Stimulated activated CD4-positive, alpha-beta T cell treated with anti-CD3 and anti-CD28 coated beads, Interleukin-2, amount 100 ng/mL, for 24 hours (primary cell): ENCODE data around the gene EGLN3.
"Not testable (repeated sequence)": the region's sequence is repeated elsewhere in the genome, so short reads cannot be mapped to it uniquely, and the experiment has no call there.

Source experiments
- DNase-seq, 2 donors: peaks; one replicate each; pipeline ENCODE4 v3.0.0-alpha.2; 2020

Gene EGLN3

DNA sequence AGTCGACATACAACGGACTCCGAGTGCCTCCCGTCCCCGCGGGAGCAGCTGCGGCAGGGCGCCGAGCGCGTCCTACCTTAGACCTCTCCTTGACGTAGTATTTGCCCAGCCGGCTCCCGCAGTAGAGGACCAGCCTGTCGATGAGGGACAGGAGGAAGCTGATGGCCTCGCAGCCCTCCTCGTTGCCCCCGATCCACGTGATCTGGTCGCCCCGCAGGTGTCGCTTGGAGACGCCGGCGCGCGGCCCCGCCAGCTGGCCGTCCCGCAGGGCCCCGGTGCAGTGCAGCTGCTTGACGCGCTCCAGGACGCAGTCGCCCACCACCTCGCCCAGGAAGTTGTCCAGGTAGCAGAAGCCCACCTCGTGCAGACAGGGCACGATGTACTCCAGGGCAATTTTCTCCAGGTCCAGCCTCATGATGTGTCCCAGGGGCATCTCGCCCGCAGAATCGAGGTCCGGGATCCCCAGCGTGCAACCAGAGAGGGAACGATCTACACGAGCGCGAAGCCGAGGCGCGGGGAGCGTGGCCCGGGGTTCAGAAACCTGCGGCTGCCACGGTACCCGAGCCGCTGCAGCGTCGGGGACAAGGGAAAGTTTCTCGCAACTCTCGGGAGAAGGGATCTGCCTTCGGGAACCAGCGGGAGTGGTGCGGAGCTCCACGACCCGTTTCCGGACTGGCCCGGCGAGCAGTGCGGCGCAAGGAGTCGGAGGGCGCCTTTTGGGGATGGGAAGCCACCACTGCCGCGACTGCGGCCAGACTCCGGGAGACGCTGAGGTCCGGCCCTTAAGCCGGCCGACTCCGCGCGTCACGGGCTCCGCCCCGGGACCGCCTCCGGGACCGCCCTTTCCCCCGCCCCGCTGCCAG is at the start of gene EGLN3:
Gene EGLN3 (minus strand): TSS at position 755 of the 863 bp plus-strand sequence. CDS start 322 bp downstream, at position 433.
- peak; percentile 72 to 73 for DNase-seq

GRCh38 chr14:34000396-34000795 is 49.5 kb upstream of the EGLN3 start:
- DNase-seq = no peak

- no peak for DNase-seq
These were observed 49.0 kb upstream of the EGLN3 start for GRCh38 chr14:33999771-34000291.

DNA sequence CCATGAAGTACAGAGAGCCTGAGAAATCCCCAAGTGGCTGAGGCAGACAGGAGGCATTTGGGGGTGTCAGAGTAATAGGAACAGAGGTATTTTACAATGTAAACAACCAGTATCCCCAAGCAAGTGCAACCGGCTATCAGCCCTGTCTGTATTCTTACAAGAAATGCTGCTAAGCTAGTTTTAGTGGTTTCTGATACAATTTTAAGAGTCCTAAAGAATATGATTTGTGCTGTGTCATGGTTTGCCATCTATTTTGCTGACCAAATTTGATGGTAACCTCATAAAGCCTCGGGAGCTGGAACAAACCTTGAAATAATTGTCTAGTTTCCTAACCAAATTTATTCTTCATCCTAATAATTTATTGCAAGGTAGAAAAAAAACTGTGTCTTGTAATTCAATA is 46.7 kb upstream of the EGLN3 start:
- no peak for DNase-seq

GRCh38 chr14:33996462-33996861 is 45.6 kb upstream of the EGLN3 start:
- DNase-seq = no peak

GRCh38 chr14:33993246-33993645 is 42.4 kb upstream of the EGLN3 start:
- DNase-seq = no peak

DNA sequence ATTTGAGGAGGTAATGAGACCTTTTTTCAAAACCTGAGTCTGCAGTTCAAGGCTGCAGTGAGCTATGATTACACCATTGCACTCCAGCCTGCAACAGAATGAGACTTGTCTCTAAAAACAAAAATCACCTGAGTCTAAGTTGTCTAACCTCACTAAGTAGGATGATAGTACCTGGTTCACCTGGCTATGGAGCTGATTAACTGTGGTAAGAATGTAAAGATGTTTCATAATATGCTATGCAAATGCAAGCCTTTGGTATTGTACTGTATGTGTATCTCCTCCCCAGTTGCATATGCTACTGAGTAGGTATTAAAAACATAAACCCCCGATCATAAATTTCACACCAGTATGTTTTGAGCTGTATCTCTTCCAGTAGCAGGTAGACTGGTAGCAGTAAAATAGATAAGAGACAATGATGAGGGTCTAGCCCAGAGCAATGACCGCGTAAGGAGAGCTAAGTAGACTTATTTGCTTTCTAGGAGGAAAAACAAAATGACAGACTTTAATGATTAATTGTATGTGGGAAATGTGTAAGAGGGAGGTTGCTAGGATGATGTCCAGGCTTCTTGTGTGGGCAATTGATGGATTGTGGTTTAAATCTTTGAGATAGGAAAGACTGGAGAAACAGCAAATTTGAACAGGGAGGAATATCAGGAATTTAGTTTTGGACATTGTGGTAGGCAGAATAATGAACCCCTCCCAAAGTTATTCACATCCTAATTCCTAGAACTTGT is 41.6 kb upstream of the EGLN3 start:
- DNase-seq = no peak

- no peak for DNase-seq
These were observed 39.9 kb upstream of the EGLN3 start for GRCh38 chr14:33990790-33991189.

GRCh38 chr14:33987565-33988080 is 36.7 kb upstream of the EGLN3 start:
- no peak for DNase-seq

- no peak for DNase-seq
These were observed 35.9 kb upstream of the EGLN3 start for GRCh38 chr14:33986804-33987203.

DNA sequence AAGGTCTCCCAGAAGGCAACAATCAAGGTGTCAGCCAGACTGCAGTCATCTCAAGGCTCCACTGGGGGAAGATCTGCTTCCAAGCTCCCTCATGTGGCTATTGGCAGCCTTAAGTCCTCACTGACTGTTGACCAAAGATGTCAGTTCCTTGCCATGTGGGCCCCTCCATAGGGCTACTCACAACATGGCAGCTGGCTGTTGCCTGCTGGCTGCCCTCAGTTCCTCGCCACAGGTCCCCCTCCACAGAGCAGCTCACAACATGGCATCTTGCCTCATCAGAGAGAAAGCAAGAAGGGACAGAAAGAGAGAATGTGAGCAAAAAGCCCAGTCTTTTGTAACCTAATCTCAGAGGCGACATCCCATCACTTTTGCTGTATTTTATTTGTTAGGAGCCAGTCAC is 34.4 kb upstream of the EGLN3 start:
- DNase-seq = no peak

DNA sequence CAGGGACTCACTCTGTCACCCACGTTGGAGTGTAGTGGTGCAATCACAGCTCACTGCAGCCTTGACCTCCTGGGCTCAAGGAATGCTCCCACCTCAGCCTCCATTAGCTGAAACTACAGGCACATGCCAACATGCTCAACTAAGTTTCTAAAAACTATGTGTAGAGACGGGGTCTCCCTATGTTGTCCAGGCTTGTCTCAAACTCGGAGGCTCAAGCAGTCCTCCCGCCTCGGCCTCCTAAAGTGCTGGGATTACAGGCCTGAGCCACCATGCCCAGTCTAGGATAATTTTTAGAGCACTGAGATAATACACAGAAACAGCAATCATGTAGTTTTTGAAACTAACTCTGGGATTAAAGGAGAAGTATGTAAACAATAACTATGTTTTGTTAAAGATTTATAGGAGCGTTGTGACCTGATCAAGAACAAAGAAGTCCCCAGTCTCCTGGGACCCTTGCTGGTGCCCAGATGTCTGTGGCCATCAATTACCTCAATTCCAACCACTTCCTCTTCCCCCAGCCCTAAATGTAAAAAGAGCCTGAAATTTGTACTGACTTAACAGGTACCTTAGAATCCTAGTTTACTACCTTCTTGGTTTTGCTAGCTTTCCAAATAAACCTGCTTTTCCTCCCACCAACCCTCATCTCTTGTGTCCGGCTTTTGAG is 28.9 kb upstream of the EGLN3 start:
- no peak for DNase-seq

GRCh38 chr14:33978892-33979612 is 28.2 kb upstream of the EGLN3 start:
- no peak for DNase-seq

DNA sequence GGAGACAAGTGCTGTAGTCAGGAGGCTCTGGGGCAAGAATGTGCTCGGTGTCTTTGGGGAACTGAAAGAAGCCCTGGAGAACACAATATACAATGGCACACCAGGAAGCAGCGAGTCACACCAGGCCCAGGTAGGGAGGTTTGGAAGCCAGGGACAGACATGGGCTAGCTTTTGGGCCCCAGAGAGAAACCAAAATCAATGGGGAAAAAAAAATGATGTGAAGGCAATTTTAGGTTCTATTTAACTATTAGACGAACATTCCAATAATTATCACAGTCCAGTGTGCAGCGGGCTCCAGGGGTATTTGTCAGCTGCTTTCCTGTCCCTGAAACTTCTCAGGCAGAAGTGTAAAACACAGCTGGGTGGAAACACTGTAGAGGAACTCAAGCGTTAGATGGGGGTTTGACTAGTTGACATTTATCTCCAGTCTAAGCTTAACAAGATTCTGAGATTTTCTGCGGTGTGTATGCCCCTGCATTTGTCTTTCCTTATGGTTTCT is 21.8 kb upstream of the EGLN3 start:
- no peak for DNase-seq

DNA sequence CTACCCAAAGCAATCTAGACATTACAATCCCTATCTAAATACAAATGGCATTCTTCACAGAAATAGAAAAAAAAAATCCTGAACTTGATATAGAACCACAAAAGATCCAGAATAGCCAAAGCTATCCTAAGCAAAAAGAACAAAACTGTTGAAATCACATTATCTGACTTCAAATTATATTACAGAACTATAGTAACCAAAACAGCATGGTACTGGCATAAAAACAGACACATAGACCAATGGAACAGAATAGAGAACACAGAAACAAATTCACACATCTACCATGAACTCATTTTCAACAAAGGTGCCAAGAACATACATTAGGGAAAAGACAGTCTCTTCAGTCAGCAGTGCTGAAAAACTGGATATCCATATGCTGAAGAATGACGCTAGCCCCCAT is 19.0 kb upstream of the EGLN3 start:
- DNase-seq = not testable (repeated sequence)

- no peak for DNase-seq
These were observed 17.8 kb upstream of the EGLN3 start for GRCh38 chr14:33968722-33969121.

DNA sequence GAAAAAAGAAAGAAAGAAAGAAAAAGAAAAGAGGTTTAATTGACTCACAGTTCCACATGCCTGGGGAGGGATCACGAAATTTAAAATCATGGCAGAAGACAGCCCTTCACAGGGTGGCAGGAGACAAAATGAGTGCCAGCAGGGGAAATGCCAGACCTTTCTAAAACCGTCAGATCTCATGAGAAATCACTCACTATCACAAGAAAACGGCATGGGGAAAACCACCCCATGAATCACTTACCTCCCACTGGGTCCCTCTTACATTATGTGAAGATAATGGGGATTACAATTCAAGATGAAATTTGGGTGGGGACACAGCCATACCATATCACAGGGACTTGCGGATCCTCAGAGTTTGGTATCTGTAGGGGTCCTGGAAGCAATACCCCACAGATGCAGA is 16.3 kb upstream of the EGLN3 start:
- no peak for DNase-seq

GRCh38 chr14:33966276-33966675 is 15.4 kb upstream of the EGLN3 start:
- no peak for DNase-seq

DNA sequence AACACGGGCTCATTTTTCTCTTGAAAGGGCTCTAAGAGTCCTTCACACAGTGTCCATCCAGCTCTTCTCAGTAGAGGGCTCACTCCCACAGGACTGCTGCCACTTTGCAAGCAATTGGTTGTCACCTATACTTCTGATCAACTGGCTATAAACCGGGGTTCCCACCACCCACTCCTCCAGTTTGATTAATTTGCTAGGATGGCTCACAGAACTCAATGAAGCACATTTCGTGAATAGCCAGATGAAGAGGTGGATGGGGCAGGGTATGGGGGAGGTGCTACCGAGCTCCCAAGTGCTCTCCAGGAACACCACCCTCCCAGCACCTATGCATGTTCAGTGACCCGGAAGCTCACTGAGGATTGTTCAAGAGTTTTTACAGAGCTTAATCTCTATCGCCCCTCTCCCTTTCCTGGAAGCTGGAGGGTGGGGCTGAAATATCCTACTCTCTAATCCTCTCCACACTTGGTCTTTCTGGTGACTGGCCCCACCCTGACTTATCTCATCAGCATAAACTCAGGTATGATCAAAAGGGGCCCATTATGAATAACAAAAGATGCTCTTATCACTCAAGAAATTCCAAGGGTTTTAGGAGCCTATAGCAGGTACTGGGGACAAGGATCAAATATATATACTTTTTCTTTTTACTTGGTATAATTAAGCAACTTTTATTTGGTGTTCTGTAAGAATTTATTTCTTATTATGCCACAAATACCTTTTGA is 13.9 kb upstream of the EGLN3 start:
- DNase-seq = no peak

DNA sequence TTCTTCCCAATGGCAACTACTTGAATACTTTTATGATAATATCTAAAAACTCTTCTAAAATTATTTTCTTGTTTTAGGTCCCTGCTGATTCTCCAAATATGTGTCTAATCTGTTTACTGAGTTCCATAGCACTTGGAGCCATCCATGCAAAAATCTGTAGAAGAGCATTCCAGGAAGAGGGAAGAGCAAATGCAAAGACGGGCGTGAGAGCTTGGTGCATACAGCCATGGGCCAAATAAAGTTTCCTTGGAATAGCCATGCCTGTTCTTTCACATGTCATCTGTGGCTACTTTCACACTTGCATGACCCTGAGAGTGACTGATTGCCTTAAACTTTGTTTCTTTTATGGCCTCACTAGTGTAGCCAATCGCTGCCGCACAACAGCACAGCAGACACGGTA is 13.0 kb upstream of the EGLN3 start:
- no peak for DNase-seq

- DNase-seq = not testable (repeated sequence)
These were observed 11.6 kb upstream of the EGLN3 start for GRCh38 chr14:33962466-33962865.

DNA sequence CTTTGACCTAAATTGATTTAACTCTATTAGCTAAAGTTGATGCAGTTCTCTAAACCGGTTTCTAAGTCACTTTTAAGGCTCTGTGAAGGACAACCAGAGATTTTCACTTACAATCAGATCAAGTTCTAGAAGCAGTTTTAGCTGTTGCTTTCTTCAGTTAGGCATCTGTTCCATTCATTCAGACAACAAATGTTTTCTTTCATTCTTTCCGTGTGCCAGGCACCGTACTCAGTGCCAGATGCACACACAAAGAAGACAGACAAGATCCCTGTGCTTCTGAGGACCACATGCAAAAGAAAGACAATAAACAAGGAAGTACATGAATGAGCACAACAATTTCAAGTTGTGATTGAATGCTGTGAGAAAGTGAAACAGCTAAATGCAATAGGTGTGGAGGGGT is 11.1 kb upstream of the EGLN3 start:
- no peak for DNase-seq
